ENCODE results near the gene JAZF1. TPM values are rescaled to one million over a fixed set of nuclear protein-coding genes. Genes with fewer than 3 reads are reported as not detected.

JAZF1 gene
- polyA plus RNA-seq, 1 experiment, result 11.6 TPM

DNA sequence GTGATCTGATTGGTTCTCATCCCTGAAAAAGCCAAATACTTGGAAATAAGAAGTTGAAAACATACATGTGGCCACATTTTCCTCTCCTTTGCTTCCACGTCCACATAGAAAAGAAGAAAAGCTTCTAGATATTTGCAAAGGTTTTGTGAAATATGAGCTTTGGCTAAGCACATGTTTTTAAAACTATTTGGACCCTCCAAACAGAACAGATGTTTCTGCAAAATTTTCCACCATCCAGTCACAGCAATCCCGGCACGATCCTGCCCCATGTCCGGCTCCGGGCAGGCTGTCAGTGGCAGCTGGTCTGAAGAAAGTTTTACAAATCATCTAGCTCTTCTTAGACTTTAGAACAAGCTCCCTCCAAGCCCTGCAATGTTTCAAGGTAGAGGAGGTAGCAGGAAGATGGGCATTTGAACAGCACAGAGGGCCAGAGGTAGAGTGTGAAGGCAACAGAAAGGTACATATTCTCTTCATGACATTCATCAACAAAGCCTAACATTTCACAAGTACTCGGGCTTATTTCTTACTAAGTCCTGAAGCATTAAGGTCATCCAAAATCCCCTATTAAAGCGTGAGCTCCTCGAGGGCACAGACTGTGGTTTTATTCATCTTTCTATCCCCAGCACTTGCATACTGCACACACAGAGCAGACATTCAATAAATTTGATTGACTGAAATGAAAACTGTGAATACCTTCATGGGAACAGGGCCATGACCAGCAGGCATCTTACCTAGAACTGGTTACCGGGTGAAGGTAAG, 110.1 kb downstream of the JAZF1 start:
- Histone ChIP-seq H3K4me3 (ENCODE audit: low read depth, low read length) (no peak overlapping the region), H3K36me3 (ENCODE audit: control insufficient read depth, insufficient read depth, low read length) (no peaks in the 10 kb centered on the region), H3K27me3 (ENCODE audit: control insufficient read depth, insufficient read depth, low read length) (no peaks in the 10 kb centered on the region)
- TF ChIP-seq, protein P1, sequence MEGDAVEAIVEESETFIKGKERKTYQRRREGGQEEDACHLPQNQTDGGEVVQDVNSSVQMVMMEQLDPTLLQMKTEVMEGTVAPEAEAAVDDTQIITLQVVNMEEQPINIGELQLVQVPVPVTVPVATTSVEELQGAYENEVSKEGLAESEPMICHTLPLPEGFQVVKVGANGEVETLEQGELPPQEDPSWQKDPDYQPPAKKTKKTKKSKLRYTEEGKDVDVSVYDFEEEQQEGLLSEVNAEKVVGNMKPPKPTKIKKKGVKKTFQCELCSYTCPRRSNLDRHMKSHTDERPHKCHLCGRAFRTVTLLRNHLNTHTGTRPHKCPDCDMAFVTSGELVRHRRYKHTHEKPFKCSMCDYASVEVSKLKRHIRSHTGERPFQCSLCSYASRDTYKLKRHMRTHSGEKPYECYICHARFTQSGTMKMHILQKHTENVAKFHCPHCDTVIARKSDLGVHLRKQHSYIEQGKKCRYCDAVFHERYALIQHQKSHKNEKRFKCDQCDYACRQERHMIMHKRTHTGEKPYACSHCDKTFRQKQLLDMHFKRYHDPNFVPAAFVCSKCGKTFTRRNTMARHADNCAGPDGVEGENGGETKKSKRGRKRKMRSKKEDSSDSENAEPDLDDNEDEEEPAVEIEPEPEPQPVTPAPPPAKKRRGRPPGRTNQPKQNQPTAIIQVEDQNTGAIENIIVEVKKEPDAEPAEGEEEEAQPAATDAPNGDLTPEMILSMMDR (IDR thresholded peaks at IDR 0.05; ENCODE audit: insufficient read depth, low read depth, low read length), result no peak
- CTCF ChIA-PET, result interaction anchor here (0.8 to 4.6 kb wide), 18 partner anchors 8 to 891 kb away, joined by 3 to 35 read pairs (median 4); no protein-coding TSS in a partner anchor
- POLR2A ChIA-PET, result interaction anchor here (0.6 to 1.8 kb wide), 3 partner anchors 10 to 897 kb away, joined by 3 to 6 read pairs (median 4); no protein-coding TSS in a partner anchor
- no peak for DNase-seq (ENCODE audit: low read depth)

DNA sequence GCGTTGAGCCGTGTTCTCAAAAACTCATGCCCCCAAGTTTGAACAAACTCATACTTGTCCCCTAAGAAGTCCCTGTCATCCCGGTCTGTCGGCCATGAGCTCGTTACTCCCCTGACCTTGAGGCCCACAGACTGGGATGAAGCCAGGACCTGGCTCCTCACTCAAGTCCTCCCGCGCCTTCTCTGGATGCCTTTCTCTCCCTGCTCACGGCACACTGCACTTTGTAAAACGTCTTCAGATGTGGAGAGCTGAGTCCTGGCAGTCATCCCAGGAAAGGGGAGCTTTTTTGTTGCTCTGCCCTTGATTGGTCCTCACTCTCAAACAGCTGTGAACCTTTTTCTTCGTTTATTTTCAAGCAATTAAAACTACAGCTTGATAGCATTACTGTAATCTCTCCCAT, 110.8 kb downstream of the JAZF1 start:
- no peak for DNase-seq (ENCODE audit: low read depth)
- ChIA-PET CTCF (interaction anchor here (0.7 to 4.6 kb wide), 17 partner anchors 8 to 890 kb away, joined by 3 to 35 read pairs (median 4); no protein-coding TSS in a partner anchor), POLR2A (interaction anchor here (0.6 to 1.8 kb wide), 3 partner anchors 9 to 897 kb away, joined by 3 to 6 read pairs (median 4); no protein-coding TSS in a partner anchor)
- no peak overlapping the region for H3K4me3 ChIP-seq (ENCODE audit: low read depth, low read length)
- no peaks in the 10 kb centered on the region for H3K36me3 ChIP-seq (ENCODE audit: control insufficient read depth, insufficient read depth, low read length)
- TF ChIP-seq, protein P1 (IDR thresholded peaks at IDR 0.05; ENCODE audit: insufficient read depth, low read depth, low read length), result no peak
- H3K27me3 ChIP-seq (ENCODE audit: control insufficient read depth, insufficient read depth, low read length), result no peaks in the 10 kb centered on the region

DNA sequence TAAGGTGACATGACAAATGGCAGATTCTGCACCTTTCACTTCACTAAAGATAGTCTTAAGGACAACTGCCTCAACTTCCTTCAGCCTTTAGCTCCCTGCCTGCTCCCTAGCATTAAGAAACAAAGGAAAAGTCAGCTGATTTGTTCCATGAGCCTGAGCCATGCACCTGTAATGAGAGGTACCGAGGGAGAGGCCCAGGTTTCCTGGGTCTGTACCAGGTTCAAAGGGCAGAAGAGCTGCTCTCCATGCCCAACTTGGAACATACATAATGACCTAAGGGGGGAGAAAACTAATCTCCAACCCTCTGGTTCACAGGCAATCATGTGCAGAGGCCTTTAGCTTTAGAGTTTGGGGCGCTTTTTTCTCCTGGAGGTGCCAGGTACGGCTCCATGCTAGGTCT, 111.2 kb downstream of the JAZF1 start:
- TF ChIP-seq, protein P1 (IDR thresholded peaks at IDR 0.05; ENCODE audit: insufficient read depth, low read depth, low read length), result no peak
- POLR2A ChIA-PET, result interaction anchor here (1.0 to 1.8 kb wide), 2 partner anchors 9 to 31 kb away, joined by 4 to 6 read pairs; no protein-coding TSS in a partner anchor
- Histone ChIP-seq H3K36me3 (ENCODE audit: control insufficient read depth, insufficient read depth, low read length) (no peaks in the 10 kb centered on the region), H3K4me3 (ENCODE audit: low read depth, low read length) (no peak overlapping the region), H3K27me3 (ENCODE audit: control insufficient read depth, insufficient read depth, low read length) (no peaks in the 10 kb centered on the region)
- DNase-seq (ENCODE audit: low read depth), result no peak
- CTCF ChIA-PET, result interaction anchor here (0.7 to 4.6 kb wide), 15 partner anchors 9 to 890 kb away, joined by 3 to 35 read pairs (median 4); no protein-coding TSS in a partner anchor

DNA sequence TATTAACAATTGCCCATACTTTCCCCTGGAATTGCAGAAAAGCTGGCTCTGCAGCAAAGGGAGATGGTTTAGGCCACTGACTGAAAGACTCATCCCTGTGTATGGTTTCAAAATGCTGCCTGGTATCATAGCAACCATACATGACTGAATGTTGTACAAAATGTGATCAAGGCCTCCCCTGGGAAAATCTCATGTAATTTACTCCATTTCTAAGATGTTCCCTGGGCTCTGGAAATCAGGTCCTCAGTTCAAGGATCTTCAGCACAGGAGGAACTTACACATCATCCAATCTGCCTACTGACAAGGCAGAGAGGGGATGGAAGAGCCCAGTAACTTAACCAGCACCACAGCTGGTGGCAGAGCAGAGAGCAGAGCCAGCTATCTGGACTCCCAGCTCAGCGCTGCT, 111.8 kb downstream of the JAZF1 start:
- DNase-seq (ENCODE audit: low read depth), result no peak
- TF ChIP-seq, protein P1 (IDR thresholded peaks at IDR 0.05; ENCODE audit: insufficient read depth, low read depth, low read length), result no peak
- Histone ChIP-seq H3K36me3 (ENCODE audit: control insufficient read depth, insufficient read depth, low read length) (no peaks in the 10 kb centered on the region), H3K27me3 (ENCODE audit: control insufficient read depth, insufficient read depth, low read length) (no peaks in the 10 kb centered on the region), H3K4me3 (ENCODE audit: low read depth, low read length) (no peak overlapping the region)
- CTCF ChIA-PET, result interaction anchor here (1.1 to 4.6 kb wide), 5 partner anchors 9 to 95 kb away, joined by 3 to 33 read pairs (median 5); no protein-coding TSS in a partner anchor
- POLR2A ChIA-PET, result interaction anchor here (1.8 kb wide), 1 partner anchor 31 kb away, joined by 6 read pairs; no protein-coding TSS in a partner anchor

DNA sequence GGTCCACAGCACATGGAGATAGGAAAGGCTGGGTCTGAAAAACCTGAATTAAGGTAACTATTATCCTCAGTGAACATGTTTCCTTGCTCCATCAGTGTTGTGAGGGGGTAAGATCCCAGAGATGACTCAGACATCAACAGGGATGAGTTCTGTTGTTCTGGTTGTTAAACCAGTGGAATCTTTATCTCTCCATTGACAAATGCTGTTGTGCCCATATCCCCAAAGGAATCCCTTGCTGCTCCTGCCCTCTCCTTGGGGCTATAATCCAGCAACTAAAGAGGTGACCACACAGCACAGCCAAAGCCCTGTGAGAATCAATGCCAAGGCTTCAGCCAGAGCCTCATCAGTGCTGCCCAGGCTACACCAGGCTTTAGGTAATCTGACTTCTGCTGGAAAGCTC, 113.4 kb downstream of the JAZF1 start:
- POLR2A ChIA-PET, result no interaction called here

More for the DNA sequence above, 113.4 kb downstream of the JAZF1 start:
- H3K36me3 ChIP-seq (ENCODE audit: control insufficient read depth, insufficient read depth, low read length), result no peaks in the 10 kb centered on the region
- no peaks in the 10 kb centered on the region for H3K27me3 ChIP-seq (ENCODE audit: control insufficient read depth, insufficient read depth, low read length)
- DNase-seq (ENCODE audit: low read depth), result no peak
- TF ChIP-seq, protein P1 (IDR thresholded peaks at IDR 0.05; ENCODE audit: insufficient read depth, low read depth, low read length), result no peak
- H3K4me3 ChIP-seq (ENCODE audit: low read depth, low read length), result no peak overlapping the region
- CTCF ChIA-PET, result interaction anchor here (1.8 kb wide), 1 partner anchor 10 kb away, joined by 5 read pairs; no protein-coding TSS in a partner anchor

Measured in BJ (cell line).